K562 treated with DMSO at 1 percent for 12 hours (cell line): ENCODE measurements around the gene TMEM14A. TPM values are rescaled to one million over a fixed set of nuclear protein-coding genes. Genes with fewer than 3 reads are reported as not detected.

Source experiments
- total RNA-seq: library from RNA; unstranded; fragments of 300-600 nt; gene quantifications from 2 replicates; pipeline ENCODE4 v1.2.3, GENCODE V29; 2022; ENCODE audit not compliant: insufficient read depth

TMEM14A gene, protein sequence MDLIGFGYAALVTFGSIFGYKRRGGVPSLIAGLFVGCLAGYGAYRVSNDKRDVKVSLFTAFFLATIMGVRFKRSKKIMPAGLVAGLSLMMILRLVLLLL
- 11.3 and 15.1 TPM in 2 replicates for total RNA-seq

DNA sequence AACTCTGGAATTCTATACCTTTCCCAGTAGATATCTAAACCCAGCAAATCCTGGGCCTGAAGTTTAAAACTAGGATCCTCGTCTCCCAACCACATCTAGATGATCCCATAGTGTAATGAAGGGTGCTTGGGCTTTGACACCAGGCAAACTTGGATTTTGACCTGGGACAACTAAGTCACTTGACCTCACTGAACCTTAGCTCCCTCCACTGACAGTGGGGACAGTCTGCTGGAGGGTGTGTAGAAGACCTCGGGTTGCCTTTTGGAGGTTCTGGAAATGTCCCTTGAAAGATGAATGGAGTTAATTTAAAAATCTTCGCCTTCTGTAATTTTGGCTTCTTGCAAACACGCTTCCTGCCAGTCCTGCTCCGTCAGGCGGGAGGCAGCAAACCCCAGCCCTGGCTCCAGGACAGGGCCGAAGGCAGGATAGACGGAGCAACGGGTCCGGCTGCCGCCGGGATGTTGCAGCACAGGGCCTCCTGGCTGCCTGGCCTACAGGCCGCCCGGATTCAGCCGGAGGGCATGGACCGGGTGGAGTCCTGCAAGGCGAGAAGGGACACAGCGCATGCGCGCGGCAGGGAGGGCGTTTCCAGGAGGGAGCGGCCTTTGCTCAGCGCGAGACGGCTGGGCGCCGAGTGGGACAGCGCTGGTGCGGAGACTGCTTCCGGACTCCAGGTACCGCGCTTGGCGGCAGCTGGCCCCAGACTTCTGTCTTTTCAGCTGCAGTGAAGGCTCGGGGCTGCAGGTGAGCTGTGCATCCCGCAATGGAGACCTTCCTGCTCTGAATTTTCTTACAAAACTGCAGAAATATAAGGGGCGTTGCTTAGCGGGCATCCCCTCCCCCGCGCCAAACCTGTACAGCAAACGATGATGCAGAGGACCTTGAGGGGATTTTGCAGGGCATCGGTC lies at the start of gene TMEM14A:
TMEM14A (plus strand) TSS at position 612 of the 908 bp plus-strand sequence. CDS start 5,990 bp downstream, outside the sequence.

Other genes with a start within 250 kb of the TMEM14A start
- 3.8 and 15.8 TPM in 2 replicates for gene TRAM2, start 94.1 kb upstream of the TMEM14A start, total RNA-seq
- gene GSTA2, start 92.4 kb downstream of the TMEM14A start, total RNA-seq = not detected in 2 replicates
- not detected in 2 replicates for gene GSTA1, start 132.7 kb downstream of the TMEM14A start, total RNA-seq
- not detected in 2 replicates for gene GSTA5, start 169.7 kb downstream of the TMEM14A start, total RNA-seq
- gene GSTA3, start 238.6 kb downstream of the TMEM14A start, total RNA-seq = not detected in 2 replicates